HG03139 (cell line): Measurements from ENCODE around the gene SULT2B1.

Experiments
- ATAC-seq: cut with Tn5 transposase; IDR thresholded peaks from one replicate; pipeline ENCODE4 v1.9.1; 2021; ENCODE audit not compliant: unreplicated experiment

SULT2B1 gene

DNA sequence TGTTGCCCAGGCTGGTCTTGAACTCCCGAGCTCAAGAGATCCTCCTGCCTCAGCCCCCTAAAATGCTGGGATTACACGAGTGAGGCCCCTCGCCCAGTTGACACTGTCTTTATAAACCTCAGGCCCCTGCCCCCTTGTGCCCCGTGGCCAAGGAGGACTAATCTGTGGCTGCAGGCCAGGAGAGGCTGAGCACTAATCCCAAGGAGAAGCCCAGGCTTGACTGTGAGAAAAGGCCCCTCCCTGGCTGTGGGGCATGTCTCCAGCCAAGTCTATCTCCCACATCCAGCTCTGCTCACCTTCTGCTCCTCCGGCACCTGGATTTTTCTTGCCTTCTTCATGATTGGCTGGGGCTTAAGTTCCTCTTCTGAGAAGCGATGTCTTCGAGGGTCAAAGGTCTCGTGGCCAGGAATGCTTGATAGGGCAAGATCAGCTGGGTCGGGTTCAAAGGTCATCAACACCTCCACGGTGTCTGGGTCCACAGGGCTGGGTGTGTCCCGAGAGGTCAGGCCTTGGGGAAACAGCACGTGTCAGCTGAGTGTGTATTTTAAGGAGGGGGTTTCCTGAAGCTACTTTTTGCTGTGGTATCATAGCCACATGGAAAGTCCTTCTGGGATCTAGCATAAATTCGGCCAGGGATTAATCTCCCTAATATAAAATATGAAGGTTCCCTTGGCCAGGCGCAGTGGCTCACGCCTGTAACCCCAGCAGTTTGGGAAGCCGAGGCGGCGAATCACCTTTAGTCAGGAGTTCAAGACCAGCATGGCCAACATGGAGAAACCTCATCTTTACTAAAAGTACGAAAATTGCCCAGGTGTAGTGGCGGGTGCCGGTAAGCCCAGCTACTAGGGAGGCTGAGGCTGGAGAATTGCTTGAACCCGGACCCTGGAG is 81.4 kb downstream of the SULT2B1 start:
- ATAC-seq = no peak

DNA sequence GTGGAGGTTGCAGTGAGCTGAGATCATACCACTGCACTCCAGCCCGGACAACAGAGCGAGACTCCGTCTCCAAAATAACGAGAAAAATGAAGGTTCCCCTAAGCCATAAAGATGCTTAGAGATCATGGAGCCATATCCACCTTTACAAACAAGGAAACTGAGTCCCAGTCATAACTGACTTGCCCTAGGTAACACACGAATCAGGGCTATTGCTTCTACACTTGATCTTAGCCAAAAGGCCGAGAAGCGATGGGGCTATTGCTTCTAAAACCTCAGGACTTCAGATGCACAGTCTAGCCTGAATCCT is 82.0 kb downstream of the SULT2B1 start:
- ATAC-seq = no peak

DNA sequence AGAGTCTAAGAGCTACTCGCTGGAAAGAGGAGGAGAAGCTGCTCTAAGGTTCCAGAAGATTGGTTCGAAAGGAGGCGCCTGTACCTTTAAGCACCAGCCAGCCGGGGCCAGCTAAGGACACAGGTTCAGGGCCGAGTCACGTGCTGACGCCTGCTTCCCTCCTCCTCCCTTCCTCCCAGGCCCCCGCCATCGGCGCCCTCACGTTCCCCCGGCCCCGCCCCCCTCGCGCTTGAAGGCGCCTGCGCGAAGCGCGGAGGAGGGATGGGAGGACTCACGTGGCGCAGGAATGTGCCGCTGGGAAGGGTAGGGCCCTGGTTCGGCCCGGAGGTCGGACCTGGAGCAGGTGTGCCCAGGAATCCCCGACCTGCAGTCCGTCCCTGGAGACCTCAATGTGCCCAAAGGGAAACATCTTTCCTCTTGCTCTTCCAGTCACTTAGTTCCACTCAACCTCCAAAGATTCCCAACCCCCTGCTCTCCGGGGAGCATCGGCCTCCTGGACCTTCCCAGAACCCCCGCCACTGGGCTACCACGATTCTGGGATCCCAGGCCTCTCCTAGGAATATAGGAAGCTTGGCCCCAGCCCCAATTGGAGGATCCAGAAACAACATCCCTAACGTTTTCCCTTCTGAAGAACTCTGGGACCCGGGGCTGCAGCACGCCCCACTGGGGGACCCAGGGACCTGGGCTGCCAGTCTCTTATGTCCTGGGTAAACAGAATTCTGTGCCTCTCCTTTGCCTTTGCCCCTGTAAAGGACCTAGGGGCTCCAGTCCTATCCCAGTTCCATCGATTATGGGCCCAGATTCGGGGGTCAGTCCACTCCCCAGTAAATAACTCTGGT is 82.7 kb downstream of the SULT2B1 start:
- ATAC-seq = peak; percentile 39

DNA sequence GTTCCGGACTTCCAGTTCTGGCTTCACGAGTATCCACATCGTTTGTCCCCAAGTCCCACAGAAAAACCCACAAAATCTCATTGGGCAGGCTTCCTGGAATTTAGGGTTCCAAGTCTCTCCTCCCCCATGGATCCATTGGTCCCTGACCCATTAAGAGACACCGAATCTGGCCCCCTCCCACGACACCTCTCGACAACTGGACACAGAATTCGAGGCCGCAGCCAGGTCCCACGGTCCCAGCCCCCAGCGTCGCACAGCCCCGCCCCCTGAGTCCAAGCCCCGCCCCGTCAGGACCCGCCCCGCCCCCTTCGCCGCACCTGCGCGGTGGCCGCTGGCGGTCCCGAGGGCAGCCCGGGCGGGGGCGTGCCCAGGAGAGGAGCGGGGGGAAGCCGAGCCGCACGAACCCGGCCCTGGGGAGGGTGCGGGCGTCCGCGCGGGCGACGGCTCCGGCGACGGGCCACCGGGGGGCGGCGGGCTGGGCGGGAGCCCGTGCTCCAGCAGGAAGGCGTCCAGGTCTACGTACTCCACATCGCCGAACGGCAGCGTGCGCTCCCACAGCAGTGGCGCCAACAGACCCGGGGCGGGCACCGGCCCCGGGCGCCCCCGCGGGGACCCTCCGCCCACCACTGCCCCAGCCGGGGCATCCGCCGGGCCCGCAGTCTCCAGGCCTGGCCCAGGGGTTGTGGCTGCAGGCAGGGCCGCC is 83.4 kb downstream of the SULT2B1 start:
- no peak for ATAC-seq

DNA sequence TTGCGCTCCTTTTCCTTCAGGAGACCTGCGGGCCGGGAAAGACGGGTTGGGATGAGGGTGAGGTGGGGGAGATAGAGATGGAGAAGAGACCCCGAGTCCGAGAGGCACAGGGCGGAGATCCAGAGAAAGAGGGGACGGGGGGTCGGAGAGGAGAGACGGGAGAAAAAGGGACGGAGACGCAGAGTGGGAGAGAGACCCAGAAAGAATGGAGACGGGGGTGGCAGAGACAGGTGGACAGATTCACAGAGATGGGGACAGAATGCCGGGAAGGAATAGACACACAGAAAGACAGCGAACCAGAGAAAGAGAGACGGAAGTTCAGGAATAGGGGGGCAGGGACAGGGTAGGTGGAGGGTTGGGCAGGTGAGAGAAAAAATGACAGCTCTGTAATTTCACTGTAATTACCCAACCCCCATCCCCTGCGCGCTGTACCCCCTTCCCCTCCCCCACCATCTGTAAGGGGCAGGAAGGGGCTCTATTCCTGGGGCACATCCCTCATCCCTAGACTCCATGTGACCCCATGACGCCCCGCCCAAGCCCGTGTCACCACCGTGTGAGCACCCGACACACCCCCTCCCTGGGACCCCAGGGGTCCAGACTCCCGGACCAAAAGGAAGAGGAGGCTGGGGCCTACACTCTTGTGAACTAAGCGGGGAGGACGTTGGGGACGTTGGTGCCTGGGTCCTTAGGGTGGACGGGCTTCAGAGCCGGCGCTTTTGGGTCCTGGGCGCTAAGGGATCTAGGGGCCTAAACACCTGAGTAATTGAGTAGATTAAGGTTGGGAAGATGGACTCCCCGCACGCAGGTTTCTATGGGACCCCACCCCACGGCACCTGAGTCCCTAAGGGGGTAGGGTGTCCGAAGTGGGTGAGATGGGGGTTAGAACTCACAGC is 84.2 kb downstream of the SULT2B1 start:
- ATAC-seq = no peak

DNA sequence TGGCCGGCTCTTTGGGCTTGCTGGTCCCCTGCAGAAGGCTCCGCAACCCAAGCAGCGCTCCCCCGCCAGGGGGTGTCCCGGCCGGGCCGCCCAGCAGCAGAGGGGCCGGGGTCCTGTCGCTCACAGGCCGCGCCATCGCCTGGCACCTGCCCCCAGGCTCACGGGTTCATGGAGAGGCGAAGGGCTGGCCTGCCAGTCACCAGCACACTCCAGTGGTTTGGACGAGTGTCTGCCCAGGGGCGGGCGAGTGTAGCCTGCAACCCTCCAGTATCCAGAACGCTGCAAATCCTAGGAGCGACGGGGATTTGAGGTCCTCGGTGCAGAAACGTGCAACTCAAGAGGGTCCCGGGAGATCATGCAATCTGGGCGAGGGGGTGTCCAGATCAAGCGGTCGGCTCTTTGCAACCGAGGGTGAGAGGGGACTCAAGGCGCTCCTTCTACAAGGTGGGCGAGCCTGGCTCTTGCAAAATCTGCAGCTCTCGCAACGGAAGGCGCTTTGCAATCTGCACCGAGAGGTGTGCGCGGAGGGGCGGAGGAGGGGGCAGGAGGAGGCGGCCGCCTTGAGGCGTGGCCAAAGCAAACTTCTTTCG is 85.0 kb downstream of the SULT2B1 start, which contains the start of gene DBP:
Gene DBP, minus strand, starts transcription at position 521 of the 590 bp plus-strand sequence. Its CDS starts 385 bp downstream, at position 136.
- no peak for ATAC-seq

DNA sequence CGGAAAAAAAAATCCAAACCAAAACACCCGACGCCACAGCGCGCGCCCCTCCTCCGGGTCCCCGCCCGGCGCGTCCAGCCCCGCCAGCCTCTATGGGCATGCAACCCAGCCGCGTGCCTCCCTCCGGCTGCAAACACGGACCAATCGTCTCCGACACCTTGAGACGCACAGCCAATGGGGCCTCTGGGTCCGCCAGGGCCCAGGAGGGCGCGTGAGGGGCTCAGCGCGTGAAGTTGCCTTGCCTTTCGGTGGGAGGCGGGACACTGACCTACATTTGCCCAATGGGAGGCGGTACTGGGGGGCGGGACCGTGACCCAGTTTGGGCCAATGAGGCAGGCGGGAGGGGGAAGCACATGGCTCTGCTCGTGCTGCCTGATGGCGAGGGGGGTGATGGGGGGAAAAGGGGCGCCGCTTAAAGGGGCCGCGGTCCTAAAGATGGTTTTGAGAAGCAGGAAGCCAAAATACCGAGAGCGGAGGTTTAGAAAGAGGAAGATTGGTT is 85.5 kb downstream of the SULT2B1 start:
- ATAC-seq = peak; percentile 48

DNA sequence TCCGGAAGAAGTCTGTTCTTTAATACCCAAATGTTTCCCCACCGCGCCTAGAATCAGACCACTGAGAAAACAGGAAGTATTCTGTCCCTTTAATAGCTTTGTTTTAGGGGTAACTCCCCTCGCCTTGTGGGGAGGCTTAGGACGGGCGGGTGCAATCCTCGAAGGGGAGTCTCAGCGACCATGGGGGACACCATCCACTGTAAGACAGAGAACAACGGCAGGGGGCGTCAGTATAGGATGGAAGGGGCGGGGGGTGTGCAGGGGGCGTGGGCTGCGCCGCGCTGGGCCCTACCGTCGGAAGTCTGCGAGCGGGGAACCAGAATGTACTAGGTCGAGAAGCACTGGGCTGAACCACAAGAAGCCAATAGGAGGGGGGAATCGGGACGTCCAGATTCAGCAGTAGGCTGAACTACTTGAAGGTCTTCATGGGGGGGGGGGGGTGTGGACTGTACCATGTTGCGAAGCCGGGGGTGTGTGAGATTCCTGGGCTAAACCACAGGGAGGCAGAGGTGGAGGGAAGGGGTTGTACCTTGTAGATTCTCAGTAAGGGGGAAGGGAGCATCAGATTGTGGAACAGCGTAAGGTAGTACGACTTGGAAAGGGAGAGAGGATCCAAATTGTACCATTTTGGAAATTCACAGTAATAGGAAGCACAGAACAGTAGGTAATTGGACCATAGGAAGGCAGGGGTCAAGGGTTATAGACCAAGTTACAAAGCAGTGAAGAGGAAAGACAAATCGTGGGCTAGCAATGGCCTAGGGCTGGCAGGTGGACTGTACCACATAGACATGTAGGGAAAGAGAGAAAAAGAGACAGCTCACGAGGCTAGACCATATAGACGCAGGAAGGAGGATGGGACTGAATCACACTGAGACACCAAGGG is 86.2 kb downstream of the SULT2B1 start:
- peak; percentile 17 for ATAC-seq

DNA sequence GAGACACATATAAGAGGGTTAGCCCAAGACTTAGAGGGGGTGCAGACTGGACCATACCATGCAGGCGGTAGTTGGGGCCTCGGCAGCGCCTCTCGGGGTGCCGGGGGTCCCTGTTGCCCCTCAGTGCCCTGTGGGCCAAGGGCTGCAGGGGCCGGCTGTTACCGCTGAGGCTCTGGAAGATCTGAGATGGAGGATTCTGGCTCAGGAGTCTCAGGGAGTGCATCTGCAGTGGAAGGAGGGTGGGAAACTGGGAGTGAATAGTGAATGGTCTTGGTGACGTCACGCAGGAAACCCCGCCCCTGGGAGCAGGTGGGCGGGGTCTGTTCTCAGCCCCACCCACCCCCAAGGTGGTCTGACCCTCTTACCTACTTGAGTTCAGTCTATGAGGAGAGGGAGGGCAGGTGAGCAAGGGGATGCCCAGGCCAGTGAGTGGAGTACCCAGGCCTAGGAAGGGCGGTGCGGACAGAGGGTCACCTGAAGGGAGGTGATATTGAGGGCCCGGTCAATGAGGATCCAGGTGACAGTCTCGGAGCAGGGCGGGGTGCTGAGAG is 86.9 kb downstream of the SULT2B1 start:
- ATAC-seq = no peak

DNA sequence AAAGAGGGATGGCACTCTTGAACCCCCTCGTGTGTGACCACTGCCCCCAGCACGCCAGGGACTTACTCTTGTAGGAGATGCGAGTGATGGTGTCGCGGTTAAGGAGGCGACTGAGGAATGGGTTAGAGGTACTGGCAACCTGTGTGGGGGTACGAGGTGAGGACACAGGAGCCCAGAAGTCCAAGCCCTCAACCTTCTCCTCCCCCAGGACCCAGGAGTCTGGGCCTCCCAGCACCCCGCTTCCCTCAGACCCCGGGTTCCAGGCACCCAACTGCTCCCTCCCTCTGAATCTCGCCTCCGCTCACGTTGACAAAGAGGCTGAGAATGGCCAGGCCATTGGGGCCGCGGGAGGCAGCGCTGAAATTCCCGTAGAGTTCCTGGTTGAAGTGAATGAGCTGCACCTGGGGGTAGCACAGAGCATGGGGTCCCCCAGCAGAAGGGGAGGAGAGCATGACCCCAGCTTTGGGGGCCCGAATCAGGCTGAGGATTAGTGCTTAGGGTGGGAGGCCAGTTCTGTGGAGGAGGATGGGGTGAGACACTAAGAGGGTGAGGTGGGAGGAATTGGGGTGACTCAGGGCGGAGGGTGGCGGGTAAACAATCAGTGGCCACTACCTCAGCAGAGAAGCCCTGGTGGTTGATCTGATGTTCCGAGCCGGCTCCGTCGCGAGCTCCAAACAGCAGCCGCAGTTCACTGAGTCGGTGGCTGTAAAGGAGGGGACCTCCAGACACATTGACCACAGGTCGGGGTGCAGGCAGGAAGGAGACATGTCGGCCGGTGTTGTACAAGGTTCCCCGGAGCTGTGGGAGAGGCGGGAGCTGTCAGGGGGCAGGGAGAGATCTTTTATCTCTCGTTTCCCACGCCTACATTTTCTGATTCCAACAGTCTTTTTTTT is 87.8 kb downstream of the SULT2B1 start:
- ATAC-seq = no peak

DNA sequence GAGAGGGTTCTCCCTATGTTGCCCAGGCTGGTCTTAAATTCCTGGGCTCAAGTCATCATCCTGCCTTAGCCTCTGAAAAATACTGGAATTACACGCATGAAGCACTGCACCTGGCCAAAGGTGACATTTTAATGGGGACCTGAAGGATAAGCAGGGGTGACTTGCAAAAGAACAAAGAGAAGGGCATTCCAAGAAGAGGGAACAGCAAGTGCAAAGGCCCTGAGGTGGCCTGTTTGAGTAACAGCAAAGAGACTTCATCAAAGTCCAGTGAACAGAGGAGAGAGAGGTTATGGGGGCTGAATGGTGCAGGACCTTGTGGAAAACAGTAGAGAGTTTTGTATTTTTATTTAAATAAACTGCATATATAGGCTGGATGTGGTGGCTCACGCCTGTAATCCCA is 89.9 kb downstream of the SULT2B1 start:
- ATAC-seq = no peak

DNA sequence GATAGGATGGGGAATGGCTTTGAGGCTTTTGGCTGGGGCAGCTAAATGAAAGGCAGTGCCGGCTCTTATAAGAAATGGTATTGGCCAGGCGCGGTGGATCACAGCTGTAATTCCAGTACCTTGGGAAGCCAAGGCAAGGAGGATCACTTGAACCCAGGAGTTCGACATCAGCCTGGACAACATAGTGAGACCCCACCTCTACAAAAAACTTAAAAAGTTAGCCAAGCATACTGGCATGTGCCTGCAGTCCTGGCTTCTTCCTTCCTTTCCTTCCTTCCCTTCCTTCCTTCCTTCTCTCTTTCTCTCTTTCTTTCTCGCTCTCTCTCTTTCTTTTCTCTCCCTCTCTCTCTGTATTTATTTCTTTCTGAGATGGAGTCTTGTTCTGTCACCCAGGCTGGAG is 90.9 kb downstream of the SULT2B1 start:
- no peak for ATAC-seq

DNA sequence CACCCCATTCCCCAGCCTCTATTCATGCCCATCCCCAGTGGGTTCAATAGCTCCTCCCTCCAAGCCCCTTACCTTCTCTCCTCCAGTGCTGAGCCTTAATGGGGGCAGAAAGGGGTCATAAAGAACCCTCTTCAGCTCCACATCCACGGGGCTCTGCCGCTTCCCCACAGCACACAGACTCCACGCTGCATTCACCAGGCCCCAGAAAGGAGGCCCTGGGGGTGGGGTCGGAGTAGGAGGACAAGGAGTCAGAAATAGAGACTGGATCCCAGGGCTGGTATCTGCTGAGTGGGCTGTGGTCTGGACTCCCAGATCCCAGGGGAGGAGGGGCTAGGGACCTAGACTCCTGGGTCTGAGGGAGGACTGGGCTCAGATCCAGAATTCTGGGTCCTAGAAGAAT is 92.4 kb downstream of the SULT2B1 start:
- no peak for ATAC-seq

DNA sequence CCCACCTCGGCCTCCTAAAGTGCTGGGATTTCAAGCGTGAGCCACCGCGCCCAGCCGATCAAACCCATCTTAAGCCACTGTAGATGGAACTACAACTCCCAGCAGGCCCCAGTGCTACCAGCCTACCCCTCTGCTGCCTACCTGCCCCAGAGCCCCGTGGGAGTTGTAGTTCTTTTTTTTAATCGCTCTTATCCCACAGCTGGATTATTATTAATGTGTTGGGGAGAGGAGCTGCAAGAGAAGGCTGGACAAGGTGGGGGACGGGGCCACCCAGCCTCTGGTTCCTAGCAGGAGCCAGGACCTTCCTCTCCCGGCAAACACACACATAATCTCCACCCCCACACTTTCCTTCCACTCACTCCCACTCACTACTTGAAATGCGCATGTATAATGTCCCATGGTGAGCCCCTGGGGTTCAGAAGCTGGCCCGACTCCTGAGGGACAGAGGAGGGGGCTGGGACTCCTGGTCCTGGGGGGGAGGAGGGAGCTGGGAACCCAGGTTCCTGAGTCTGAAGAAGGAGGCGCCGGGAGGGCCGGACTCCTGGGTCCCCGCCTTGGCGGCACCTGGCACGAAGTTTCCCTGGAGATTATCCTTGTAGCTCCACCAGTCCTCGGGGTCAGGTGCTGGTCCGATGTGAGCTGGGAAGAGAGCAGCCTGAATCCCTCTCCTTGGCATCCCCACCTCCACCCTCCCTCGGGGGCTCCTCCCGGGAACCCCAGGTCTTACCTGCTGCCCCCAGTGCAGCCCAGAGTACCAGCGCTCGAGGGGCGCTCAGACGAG is 93.1 kb downstream of the SULT2B1 start:
- no peak for ATAC-seq

DNA sequence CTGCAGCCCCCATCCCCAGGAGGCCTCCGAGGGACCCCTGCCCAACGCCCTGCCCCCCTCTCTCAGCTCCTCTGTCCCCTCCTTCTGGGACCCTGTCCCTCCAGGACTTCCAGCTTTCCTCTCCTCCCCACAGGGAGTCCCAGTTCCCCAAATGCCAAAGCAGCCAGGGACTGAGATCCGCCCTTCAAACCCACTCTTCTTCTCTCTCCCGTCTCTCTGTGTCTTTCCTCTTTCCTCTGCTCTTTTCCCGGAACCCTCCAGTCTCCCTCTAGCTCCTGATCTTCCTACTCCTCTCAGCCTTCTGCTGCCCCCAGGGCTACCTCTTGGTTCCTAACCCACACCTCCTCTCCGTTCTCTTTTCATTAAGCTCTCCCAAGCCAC is 93.6 kb downstream of the SULT2B1 start:
- ATAC-seq = no peak

DNA sequence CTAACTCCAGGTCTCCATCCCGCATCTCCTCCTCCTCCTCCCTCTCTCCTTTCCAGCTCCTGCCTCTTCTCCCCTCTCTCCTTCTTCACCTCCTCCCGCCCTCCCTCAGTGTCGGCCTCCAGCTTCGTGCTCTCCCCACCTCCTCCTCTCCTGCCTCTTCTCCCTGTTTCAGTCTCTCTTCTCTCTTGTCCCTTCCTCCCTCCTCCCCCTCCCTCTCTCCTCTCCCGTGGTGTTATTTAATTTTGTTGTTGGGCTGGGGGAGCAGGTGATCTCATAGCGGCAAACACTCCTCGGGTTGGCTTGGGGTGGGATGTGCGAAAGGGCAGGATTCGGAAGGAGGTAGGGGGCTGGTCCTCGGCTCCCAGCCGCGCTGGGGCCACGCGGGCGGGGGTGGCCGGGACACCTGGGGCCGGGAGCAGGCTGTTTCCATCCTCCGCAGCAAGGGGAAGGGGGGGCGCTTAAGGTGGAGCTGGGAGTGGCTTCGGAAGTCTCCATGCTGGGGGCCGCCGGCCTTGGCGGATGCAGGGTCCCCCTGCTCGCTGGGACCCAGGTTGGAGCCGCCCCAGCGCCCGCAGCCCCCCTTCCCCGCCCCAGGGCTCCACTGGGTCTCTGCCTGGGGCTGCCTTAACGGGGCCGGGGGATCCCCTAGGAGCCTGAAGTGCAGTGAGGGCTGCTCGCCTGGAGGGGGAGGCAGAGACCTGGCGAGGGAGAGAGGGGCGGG is 94.2 kb downstream of the SULT2B1 start, which contains the start of gene CA11:
Gene CA11, minus strand, starts transcription at position 187 of the 721 bp plus-strand sequence. CDS start 555 bp downstream, outside the sequence.
- ATAC-seq = peak; percentile 74
